HG03025 (cell line): Measurements from ENCODE around the gene DNAJC25.
"Not testable (repeated sequence)": the region's sequence is repeated elsewhere in the genome, so short reads cannot be mapped to it uniquely, and the experiment has no call there.

Experiments
- ATAC-seq: cut with Tn5 transposase; IDR thresholded peaks from one replicate; pipeline ENCODE4 v1.9.1; 2021; ENCODE audit warnings: mild to moderate bottlenecking, moderate library complexity; ENCODE audit not compliant: unreplicated experiment, low FRiP score

DNAJC25 gene

DNA sequence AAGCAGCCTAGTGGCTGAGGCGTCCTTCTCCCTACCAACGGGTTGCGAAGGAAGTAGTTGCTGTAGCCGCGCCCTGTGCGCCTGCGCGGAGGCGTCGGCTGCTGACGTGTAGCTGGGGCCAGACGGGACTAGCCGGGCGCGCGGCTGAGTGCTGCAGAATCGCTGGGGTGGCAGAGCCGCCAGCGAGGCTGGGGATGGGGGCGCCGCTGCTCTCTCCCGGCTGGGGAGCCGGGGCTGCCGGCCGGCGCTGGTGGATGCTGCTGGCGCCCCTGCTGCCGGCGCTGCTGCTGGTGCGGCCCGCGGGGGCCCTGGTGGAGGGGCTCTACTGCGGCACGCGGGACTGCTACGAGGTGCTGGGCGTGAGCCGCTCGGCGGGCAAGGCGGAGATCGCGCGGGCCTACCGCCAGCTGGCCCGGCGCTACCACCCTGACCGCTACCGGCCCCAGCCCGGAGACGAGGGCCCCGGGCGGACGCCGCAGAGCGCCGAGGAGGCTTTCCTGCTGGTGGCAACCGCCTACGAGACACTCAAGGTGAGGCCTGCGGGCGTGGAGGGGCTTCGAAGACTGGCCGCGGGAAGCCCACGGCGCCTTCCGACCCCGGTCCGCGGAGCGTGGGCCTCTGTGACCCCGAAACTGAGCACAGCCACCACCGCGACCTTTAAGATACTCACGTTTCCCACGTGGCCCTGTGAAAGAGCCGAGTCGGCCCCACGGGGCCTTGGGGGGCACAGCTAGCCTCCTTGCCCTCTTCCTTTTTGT lies at the start of gene DNAJC25:
Gene DNAJC25, plus strand, starts transcription at position 121 of the 758 bp plus-strand sequence. Its CDS starts 74 bp downstream, at position 195.
- peak; percentile 98 for ATAC-seq

DNA sequence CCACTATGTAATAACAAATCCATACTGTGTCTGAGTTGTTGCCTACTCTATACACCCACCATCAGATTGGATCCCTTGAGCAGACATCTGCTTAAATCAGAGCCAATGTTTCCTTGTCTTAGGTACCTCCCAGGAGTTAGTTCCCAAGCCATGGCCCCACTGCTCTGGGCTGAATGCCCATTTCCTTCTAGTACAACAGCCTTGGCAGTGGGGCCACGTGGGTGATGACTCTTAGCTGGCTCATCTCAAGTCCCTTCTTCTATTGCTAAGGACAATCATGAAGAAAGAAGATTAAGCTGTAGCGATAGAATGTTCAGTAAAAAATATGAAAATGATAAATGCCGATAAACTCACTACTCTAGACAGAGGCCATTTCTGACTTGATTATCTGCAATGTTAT lies 48.2 kb upstream of the DNAJC25 start:
- ATAC-seq: no peak

DNA sequence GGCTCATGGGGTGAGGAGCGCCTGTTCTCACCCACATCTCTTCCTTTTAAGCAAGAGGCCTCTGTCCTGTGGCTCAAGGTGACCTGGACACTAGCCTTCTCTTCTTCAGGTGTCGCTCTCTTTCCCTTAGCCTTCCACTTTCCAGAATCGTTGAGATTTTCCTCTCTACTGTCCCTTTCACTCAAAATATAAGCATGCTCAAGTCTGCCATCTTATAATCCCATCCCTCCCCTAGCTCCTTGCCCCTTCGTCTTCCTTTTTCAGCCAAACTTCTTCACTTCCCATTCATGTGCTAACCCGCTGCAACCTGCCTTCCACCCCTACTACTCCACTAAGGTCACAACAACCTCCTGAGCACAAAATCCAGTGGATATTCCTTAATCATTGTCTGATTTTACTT lies 44.8 kb upstream of the DNAJC25 start:
- ATAC-seq: no peak

DNA sequence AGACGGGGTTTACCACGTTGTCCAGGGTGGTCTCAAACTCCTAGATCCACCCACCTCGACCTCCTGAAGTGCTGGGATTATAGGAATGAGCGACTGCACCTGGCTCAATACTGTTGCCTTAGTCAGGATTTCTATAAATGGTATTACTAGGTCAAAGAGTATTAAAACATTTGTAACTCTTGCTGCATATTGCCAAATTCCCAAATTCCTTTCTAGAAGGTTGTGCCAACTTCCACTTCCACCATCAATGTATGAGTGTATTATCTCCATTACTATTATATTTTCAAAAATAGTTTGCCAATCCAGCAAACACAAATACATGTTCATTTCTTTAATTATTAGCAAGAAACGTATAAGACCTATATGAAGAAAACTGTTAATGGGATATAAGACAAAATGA lies 42.3 kb upstream of the DNAJC25 start:
- no peak for ATAC-seq

DNA sequence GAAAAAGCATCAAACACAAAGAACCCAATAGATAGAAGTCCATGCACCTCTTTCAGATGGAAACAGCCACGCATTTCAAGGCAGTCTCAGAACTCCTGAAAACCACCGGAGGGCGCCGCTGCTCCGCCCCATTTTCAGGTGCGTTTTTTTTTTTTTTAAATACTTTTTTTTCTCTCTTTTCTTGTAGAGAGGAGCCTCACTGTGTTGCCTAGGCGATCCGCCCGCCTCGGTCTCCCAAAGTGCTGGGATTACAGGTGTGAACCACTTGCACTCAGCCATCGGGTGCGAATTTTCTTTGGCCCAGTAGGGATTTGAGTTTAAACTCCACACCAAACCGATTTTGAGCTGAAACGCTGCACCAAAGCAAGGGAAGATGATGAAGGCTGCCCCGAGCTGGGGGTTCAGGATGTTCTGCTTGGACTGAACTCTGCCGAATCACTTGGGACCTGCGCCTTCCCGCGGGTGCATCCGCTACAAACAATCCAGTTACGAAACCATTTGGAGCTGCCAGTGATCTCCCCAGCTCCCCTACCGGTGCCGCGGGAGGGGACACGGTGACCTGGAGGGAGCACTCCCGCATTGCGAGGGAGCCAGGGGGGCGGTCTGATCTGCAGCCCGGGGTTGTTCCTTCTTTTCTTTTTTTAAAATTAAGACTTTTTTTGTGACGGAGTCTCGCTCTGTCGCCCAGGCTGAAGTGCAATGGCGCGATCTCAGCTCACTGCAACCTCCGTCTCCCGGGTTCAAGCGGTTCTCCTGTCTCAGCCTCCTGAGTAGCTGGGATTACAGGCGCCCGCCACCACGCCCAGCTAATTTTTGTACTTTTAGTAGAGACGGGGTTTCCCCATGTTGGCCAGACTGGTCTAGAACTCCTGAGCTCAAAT lies 33.0 kb upstream of the DNAJC25 start:
- ATAC-seq: no peak

DNA sequence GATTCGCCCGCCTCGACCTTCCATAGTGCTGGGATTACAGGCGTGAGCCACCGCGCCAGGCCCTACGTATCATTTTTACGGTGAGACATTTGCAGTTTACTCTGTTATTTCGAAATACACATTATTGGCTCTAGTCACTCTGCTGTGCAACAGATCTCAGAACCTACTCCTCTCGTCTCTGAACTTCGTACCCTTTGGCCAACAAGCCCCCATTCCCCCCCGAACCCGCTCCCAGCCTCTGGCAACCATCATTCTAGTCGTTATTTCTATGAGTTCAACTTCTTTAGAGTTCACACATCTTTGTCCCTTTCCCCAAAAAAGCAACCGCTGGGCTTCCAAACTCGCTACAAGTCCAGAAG lies 32.4 kb upstream of the DNAJC25 start:
- no peak for ATAC-seq

DNA sequence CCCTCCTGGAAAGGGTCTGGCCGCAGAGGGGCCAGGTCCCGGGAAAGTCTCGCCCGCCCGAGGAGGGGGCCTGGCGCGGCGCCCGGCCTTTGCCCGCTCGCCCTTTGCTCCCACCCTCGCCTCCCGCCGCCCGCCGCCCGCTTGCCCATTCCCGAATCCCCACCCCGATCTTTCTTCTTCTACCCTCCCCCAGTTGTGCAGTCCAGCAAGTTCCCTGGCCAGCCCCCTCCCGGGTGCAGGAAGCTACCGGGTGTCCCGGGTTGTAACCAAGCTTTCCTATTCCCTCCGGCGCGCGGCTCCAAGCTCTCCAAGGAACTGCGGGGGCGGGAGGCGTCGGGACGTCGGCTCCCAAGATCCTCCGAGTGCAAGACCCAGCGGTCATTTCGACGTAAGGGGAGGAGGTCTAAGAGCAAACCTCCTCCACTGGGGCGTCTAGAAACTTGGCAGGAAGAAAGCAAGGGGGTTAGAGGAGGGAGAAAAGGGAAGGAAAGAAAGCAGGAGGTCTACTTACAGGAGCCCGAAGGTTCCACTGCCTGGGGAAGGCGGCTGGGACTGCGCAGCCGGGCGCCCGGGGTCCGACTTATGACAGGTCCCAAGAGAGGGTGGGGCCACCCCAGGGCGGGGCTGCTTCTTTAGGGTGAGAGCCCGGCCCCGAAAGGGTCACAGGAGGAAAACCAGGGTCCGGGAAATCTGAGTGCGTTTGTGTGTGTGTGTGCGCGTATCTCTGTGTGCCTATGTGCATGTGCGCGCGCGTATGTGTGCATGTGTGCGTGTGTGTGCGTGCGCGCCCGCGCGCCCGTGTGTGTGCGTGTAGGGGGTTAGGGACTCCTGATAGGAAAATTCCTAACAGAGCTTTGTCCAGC lies 31.8 kb upstream of the DNAJC25 start, which contains the start of gene PTGR1:
Gene PTGR1, minus strand, starts transcription at position 556 of the 863 bp plus-strand sequence. CDS start 2,225 bp downstream, outside the sequence.
- ATAC-seq: no peak

DNA sequence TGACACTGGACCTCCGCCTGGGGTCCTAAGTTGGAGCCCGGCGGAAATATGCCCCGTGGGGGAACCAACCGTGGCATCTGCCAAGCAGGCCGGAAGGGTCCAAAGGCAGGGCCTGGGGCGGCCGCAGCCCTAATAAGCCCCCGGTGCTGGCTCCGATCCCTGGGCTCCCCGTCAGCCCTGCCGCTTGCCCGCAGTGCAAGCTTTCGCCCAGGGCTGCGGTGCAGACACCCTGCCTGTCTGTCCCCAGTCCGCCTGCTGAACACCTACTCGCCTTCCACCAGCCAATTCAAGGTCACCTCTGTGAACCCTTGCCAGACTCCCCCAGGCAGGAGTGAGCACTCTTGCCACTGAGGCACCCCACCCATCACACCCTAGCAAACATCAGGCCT lies 31.2 kb upstream of the DNAJC25 start:
- ATAC-seq: no peak

DNA sequence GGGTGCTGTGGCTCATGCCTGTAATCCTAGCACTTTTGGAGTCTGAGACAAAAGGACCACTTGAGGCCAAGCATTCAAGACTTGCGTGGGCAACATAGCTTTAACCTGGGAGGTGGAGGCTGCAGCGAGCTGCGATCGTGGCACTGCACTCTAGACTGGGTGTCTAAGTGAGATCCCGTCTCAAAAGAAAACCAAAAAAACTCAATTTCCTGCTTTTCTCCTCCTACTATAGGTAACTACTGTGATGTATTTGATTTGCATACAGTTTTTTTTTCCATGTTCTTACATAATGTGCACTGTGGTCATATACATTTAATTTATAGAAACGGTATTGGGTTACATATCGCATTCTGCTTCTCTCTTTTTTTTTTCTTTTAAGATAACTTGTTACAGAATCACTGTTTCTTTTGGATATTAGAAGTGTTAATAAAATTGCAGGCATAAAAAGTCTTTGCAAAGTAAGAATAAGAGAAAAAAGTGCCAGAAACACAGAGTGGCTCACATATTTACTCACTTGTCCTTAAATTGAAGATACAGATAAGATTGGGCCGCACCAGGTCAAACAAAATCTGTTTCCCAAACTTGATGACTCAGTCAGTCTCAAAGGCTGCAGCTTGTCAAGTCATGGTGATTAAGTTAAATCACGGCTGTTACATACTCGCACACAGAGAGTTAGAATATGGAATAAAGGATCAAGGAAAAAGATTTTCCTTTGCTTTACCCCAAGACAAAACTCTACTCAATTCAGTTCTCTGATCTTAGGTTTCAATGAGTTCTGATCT lies 29.7 kb upstream of the DNAJC25 start:
- ATAC-seq: no peak

DNA sequence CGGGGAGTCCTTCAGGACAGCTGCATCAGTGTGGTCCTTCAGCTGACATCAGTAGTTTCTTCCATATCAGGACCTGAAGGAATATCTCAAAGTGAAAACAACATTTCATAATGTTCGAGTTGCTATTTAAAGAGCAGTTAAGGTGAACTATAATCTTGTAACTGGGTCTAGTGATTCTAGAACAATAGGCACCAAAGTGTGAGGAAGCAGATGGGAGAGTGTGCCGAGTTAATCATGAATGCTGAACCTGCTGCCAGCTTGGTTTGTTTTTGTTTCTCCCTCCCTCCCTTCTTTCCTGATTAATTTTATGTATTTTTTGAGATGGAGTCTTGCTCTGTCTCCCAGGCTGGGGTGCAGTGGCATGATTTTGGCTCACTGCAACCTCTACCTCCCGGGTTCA lies 28.1 kb upstream of the DNAJC25 start:
- ATAC-seq: no peak

DNA sequence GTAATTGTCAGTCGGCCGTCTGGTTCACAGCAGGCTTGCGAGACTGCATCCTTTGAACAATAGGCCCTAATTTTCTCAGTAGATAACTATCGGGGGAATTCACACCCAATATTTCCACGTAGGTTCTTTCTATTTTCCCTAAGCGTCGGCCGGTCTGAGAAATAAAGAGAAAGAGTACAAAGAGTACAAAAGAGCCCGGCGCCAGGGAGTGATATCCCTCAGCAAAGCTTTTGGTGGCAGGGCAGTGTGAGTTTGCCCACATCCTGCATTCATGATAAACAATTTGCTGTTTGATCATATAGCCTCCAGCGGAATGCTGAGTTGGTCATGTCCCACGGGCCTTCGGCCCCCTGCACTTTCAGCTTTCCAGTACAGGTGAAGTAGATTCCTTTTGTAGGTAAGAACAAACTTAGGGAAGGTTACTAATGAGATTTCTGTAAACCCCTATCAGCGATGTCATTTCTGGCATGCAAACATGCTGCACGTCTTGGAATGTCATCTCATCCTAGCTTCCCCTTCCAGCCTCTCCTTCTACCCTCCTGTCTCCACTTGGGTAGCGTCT lies 27.0 kb upstream of the DNAJC25 start:
- no peak for ATAC-seq

DNA sequence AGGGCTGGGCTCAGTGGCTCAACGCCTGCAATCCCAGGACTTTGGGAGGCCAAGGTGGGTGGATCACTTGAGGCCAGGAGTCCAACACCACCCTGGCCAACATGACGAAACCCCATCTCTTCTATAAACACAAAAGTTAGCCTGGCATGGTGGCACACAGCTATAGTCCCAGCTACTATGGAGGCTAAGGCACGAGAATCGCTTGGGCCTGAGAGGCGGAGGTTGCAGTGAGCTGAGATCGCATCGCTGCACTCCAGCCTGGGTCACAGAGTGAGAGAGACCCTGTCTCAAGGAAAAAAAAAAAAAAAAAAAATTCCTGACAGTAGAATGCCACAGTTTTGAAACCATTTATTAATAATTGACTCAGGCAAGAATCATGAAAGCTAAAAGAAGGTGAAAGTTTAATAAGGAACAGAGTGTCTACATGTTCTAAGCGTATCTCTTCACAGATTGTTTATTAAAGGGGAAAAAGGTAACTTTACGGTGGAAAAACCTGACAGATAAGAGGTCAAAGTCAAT lies 26.0 kb upstream of the DNAJC25 start:
- ATAC-seq: no peak

DNA sequence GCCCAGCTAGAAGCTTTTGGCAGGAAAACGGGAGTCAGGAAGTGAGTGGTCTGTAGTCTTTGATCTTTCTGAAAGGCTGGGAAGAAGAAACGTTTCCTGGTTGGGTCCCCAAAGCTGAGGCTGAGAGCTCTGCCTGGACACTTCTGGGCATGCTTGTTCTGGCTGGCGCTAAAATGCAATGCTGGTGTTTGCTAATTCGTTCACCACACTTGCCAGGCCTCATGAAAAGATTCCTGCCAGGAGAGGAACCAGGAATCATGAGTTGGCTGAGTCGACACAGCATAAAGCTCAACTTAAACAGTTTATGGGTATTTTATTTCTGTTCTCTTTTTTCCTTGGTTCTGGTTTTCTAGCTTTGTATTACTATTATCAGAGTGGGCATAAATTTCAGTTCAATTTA lies 21.0 kb upstream of the DNAJC25 start:
- no peak for ATAC-seq

DNA sequence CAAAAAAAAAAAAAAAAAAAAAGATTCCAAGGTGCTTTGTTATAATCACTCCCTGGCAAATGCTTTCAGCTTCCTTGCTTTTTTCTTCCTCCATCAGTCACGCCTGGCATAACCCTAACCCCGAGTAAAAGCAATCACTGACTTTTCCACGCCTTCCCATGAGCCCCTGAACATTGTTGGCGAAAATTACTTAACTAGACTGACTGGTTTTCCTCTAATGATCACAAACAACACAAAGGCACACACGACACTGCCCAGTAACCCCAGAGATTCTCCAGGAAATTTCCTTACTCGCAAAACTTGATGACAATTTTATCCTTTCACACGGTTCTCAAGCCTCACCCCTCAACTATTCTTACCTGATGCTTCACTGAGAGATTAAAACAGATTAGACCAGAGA lies 20.3 kb upstream of the DNAJC25 start:
- ATAC-seq: no peak

DNA sequence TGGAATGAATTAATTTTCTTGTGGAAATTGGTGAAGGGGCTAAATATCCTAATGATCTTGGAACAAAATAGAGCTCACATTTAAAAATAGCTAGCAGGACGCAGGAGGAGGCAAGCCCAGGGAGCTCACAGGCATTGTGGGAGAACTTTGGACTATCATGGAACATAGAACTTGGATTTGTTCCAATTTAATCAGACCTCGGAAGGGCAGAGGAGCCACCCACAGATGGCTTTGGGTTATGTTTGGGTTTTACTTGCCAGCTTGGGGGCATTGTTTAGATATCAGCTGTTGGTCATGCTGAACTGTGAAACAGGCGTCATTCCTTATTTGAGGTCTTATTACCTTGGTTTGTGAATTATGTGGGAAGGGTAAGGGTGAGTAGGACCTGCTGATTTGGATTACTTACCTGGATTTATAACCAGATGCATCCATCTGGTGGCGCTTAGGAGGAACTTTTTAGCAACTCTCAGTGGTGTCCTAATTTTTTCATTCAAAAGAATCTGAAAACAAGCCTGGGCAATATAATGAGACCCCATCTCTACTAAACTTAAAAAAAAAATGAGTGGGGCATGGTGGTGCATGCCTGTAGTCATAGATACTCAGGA lies 17.6 kb upstream of the DNAJC25 start:
- ATAC-seq: no peak

DNA sequence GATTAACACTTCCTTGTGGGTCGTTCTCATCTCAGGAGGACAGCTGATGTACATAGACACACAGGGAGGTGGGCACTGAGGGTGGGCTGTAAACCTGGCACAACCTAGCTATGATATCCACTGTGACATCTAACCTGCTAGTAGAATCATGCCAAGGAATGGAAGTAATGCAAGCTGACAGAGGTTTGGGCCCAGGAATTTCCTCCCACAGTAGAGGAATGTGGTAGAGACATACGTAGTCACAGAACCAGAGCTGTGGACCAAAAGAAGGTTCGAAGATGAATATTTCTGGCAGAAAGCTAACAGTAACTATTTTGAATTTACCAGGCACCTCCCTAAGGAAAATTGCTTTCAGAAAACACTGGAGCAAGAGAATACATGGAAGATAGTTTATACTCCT lies 15.2 kb upstream of the DNAJC25 start:
- no peak for ATAC-seq

DNA sequence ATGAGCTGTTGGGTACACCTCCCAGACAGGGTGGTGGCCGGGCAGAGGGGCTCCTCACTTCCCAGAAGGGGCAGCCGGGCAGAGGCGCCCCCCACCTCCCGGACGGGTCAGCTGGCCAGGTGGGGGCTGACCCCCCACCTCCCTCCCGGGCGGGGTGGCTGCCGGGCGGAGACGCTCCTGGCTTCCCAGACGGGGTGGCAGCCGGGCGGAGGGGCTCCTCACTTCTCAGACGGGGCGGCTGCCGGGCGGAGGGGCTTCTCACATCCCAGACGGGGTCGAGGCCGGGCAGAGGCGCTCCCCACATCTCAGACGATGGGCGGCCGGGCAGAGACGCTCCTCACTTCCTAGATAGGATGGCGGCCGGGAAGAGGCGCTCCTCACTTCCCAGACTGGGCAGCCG lies 13.8 kb upstream of the DNAJC25 start:
- not testable (repeated sequence) for ATAC-seq

DNA sequence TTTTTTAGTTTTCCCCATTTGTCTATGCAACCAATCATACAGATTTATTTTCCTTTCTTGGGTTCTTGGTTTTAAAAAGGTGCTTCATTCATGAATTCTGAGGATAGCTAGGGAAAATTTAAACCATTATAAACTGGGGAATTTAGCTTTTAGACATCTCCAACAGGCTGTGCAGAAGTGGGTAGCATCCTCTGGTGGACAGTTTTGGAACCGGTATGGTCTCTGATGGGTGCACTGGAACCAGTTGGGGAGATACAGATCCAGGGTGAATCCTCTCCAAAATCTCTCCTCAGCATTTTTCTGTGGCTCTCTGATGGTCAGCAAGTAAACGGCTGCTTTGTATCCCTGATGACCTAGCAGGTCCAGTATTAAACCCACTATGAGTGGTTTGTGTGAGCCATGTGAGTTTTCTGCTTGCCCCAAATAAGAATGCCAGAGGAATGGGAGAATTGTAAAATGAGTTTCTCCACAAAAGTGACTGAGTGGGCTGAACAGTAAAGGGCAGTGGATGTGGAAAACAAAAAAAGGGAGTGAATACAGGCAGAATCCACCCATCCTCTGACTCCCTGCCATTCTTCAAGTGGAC lies 9.1 kb upstream of the DNAJC25 start:
- no peak for ATAC-seq

DNA sequence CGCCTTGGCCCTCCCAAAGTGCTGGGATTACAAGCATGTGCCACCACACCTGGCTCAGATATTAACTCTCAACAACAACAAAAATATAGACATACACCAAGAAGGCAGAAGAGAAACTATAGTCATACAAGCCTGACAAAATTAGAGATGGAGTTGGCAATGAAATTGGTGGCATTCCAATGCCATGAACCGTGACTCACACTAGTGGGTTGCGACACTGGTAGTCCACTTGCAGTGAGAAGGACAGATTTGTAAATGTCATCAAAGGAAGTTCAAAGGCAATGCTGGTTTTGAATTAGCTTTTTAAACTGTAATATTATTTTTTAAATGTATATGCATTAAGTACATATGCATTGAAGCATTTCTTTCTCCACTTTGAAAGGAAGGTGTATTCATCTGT lies 8.5 kb upstream of the DNAJC25 start:
- ATAC-seq: no peak
